CD4-positive, alpha-beta T cell treated with Interleukin-21 for 1 hour (primary cell): ENCODE data around the gene ACOT8.
"Not testable (repeated sequence)": the region's sequence is repeated elsewhere in the genome, so short reads cannot be mapped to it uniquely, and the experiment has no call there.

ENCODE experiments used
- DNase-seq: peaks from one replicate; pipeline ENCODE4 v3.0.0-alpha.2; 2020

ACOT8 gene

GRCh38 chr20:45826381-45827019 lies 30.7 kb downstream of the ACOT8 start:
- DNase-seq, result no peak

DNA sequence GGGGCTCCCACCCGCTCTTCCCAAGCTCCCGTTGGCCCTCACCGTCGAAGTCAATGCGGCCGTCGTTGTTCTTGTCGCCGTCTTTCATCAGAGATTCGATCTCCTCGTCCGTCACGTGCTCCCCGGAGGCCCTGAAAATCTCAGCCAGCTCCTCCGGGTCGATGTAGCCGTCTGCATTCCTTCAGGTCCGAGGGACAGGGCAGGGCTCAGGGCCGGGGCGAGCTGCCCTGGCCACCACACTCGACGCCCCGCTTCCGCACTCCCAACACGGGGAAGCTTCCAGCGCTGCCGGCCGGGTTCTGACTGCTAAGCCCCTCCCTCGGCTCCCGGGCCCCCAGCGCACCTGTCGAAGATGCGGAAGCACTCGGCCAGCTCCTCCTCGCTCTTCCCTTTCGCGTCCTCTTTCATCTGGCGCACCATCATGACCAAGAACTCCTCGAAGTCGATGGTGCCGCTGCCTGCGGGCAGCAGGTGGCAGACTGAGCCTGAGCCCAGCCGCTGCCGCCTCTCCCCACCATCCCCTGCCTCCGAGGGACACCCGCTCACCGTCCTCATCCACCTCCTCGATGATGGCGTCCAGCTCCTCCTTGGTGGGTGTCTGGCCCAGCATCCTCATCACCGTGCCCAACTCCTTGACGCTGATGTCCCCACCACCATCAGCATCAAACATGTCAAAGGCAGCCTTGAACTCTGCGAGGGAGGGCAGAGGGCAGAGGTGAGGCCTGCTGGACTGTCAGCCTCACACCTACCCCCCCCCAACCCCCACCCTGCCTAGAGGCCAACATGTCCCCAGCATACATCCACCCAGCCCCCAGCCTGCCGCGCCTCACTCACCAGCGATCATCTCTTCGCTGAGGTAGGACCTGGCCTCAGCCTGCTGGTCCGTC lies 33.0 kb downstream of the ACOT8 start:
- DNase-seq, result peak; percentile 60

GRCh38 chr20:45822857-45823256 lies 34.3 kb downstream of the ACOT8 start:
- DNase-seq, result no peak

DNA sequence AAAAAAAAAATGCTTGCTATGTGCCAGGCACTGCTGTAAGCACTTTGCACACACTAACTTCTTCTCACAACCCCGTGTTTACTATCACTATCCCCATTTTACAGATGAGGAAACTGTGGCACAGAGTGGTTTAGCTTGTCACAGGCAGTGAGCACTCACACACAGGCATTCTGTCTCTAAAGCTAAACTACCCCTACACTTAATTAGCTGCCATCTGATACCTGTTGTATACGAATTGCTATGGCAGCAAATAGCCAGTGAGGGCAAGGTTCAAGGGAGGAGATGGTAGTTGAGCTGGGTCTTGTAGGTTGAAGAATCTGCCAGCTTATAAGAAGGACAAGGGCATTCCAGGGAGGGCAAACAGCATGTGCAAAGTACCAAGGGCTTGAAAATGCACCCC lies 35.2 kb downstream of the ACOT8 start:
- no peak for DNase-seq

GRCh38 chr20:45819466-45819865 lies 37.7 kb downstream of the ACOT8 start:
- no peak for DNase-seq

DNA sequence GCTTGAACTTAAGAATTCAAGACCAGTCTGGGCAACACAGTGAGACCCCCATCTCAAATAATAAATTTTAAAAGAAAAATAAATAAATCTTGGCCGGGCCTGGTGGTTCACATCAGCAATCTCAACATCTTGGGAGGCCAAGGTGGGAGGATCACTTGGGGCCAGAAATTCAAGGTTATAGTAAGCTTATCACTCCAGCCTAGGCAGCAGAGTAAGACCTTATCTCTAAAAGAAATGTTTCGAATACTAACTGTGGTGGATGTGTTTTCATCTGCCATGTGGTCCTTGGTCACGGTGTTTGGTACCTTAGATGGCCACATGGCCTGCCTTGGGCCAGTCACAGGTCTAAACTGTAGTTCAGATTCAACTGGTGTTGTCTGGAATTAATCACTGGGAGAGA lies 39.0 kb downstream of the ACOT8 start:
- DNase-seq, result no peak

- no peak for DNase-seq
Measured at GRCh38 chr20:45817376-45818194, 39.6 kb downstream of the ACOT8 start.

- no peak for DNase-seq
Measured at GRCh38 chr20:45816951-45817350, 40.2 kb downstream of the ACOT8 start.

DNA sequence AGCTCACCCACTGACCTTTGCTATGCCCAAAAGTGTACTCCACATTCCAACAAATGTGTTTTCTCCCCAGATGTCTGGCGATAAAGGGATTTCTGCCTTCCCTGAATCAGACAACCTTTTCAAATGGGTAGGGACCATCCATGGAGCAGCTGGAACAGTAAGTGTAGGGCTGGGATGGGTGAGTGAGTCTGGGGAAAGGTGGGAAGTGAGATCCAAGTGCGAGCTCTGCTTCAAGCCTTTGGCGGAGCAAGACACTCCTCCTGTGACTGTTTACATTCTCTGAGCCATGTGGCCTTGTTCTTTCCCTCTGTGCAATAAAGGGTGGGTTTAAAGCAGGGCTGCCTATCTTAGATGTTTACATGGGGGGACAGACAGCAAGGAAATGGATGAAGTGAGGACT lies 42.9 kb downstream of the ACOT8 start:
- DNase-seq, result no peak

- no peak for DNase-seq
Measured at GRCh38 chr20:45813489-45813888, 43.7 kb downstream of the ACOT8 start.

DNA sequence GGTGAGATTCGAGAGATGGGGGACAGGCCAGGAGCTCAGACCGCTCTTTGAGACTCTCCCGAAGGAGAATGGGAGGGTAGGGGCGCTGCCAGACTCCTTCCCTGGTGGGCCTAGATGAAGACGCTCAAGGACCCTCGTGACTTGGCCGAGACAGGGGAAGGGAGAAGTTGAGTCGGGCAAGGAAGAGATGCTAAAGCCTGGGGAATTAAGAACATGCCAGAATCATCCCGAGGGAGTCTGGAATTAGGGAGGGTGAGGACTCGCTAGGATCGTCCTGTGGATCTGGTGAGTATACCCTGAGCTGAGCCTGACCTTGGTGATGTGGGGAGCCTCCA lies 44.2 kb downstream of the ACOT8 start:
- no peak for DNase-seq

GRCh38 chr20:45812157-45813005 lies 44.8 kb downstream of the ACOT8 start, which contains the start of gene UBE2C:
TSS of gene UBE2C (plus strand) at chr20:45812644. CDS start at chr20:45812696, 52 bp downstream.
- DNase-seq, result peak; percentile 98

- no peak for DNase-seq
Measured at GRCh38 chr20:45810191-45810970, 46.8 kb downstream of the ACOT8 start.

- DNase-seq, result no peak
Measured at GRCh38 chr20:45801851-45802250, 55.3 kb downstream of the ACOT8 start.

GRCh38 chr20:45798935-45799642 lies 58.1 kb downstream of the ACOT8 start:
- DNase-seq, result peak; percentile 73

- DNase-seq, result not testable (repeated sequence)
Measured at GRCh38 chr20:45797955-45798354, 59.2 kb downstream of the ACOT8 start.

GRCh38 chr20:45797510-45797909 lies 59.7 kb downstream of the ACOT8 start:
- not testable (repeated sequence) for DNase-seq

DNA sequence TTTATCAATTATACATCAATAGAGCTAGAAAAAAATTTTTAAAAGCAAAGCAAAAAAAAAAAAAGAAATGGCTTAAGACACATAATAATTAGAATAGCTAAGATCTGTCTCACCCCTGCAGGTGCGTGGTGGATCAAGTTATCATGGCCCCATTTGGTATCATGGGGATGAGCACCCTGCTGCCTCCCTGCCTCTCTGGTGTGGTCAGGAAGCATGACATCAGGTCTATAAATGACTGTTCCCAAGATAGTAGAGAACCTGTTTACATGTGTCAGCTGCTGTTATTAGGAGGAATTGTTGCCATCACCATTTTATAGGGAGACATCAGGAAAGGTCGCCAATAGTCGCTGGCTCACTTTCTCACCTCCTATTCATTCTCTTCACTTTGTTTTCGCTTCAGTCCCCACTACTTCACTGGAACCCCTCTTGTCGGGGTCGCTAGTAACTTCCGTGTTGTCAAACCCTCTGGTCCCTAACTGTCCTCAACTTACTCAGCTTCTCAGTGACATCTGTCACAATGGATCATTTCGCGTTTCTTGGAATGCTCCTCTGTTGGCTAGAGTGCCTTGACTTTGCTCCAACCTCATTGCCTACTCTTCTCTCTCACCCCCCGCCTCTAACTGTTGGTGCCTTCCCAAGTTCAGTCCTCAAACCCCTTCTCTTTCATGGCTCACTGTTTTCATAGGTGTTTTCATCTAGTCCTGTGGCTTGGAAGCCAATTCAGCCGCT lies 60.7 kb downstream of the ACOT8 start:
- no peak for DNase-seq

DNA sequence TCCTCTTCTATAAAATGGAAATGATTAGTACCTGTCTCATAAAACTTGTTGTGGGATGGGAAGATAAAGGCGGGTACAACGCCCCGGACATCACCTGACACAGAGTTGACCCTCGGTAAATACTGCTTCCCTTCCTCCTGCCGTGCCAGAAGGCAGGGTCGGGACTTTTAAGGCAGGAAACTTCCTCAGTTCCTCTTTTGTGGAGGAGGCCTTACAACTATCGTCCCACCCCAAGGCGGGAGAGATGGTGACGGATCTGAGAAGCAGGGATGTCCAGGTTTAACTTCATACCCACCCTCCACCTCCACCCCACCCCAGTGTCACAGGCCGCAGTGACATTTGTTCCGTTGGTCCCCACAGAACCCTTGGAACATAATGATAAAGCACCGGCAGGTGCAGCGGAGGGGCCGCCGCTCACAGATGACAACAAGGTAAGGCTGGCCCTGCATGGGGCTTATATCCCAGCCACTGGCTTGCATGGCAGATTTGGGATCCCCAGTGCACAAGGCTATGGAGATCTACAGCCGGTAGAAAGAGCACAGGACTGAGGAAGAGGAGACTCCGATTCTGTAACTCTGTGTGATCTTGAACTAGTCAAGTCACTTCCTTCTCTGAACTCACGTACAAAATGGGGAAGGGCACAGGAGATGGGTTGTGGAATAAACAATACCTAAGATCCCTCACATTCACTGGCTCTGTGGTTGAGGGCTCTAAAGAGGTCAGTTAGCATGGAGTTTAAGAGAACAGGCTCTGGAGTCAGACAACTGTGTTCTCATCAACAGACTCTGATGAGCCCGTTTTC lies 64.7 kb downstream of the ACOT8 start:
- DNase-seq, result peak; percentile 24
